ENCODE results near the gene SNX21.

GRCh38 chr20:45810191-45810970 is 23.2 kb upstream of the SNX21 start:
- TF ChIP-seq CTCF (conservative IDR thresholded peaks at IDR 0.05; ENCODE audit: low read depth, low read length) (no peak), EZH2 (IDR thresholded peaks at IDR 0.05; ENCODE audit: borderline replicate concordance, low read depth, low read length, poor library complexity, severe bottlenecking) (no peak)
